H1 (cell line): ENCODE measurements around the gene SEMA4D. TPM values are rescaled to one million over a fixed set of nuclear protein-coding genes. Genes with fewer than 3 reads are reported as not detected.

Experiments used
- CEBPB ChIP-seq: IDR thresholded peaks from 2 replicates; pipeline ENCODE4 v1.6.1; 2012; ENCODE audit warnings: low read depth, low read length
- polyA plus RNA-seq, 7 experiments: library from polyadenylated mRNA; depleted of rRNA in 3 of 7; stranded (reverse) in 5 of 7; unstranded in 2 of 7; fragments of >200 nt in 5 of 7; fragments of 200-250 nt in 2 of 7; gene quantifications; 1 replicate in 5 of 7; 2 replicates in 1 of 7; 4 replicates in 1 of 7; pipeline versions ENCODE4 v1.2.1 to v1.2.3, GENCODE V29; 2011 to 2013; ENCODE audit warnings: missing spikeins in 2 of 7, mixed read lengths in 2 of 7
- total RNA-seq: library from RNA; stranded (reverse); fragmentation: NEBNext Ultra II Directional; extraction: Animal tissue kit (Norgen Biotek cat#: 25700); gene quantifications from 2 replicates; pipeline ENCODE4 v1.2.1, GENCODE V29; 2021

Gene SEMA4D
- total and polyA plus RNA-seq, 2 of the 8 experiments (the other 6 are each of a cell fraction or from before 2014, with no cell fraction given), result 21.0 to 70.4 TPM

GRCh38 chr9:89410022-89410421 lies 87.9 kb downstream of the SEMA4D start (continued):
- no peak for TF ChIP-seq CEBPB
